ENCODE data around the gene MECR. TPM values are rescaled to one million over a fixed set of nuclear protein-coding genes. Genes with fewer than 3 reads are reported as not detected.

Gene MECR
- total RNA-seq, 1 donor from 2014 or later: 19.7 TPM

DNA sequence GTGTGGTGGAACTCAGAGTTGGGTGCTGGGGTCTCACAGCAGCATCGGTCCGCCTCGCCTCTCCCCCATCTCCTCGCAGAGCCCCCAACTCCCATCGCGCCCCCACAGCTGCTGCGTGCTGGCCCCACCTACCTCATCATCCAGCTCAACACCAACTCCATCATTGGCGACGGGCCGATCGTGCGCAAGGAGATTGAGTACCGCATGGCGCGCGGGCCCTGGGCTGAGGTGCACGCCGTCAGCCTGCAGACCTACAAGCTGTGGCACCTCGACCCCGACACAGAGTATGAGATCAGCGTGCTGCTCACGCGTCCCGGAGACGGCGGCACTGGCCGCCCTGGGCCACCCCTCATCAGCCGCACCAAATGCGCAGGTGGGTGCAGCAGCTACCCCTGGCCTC is 29.8 kb upstream of the MECR start:
- TF ChIP-seq, protein P1, sequence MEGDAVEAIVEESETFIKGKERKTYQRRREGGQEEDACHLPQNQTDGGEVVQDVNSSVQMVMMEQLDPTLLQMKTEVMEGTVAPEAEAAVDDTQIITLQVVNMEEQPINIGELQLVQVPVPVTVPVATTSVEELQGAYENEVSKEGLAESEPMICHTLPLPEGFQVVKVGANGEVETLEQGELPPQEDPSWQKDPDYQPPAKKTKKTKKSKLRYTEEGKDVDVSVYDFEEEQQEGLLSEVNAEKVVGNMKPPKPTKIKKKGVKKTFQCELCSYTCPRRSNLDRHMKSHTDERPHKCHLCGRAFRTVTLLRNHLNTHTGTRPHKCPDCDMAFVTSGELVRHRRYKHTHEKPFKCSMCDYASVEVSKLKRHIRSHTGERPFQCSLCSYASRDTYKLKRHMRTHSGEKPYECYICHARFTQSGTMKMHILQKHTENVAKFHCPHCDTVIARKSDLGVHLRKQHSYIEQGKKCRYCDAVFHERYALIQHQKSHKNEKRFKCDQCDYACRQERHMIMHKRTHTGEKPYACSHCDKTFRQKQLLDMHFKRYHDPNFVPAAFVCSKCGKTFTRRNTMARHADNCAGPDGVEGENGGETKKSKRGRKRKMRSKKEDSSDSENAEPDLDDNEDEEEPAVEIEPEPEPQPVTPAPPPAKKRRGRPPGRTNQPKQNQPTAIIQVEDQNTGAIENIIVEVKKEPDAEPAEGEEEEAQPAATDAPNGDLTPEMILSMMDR (conservative IDR thresholded peaks at IDR 0.05; ENCODE audit: low read depth, low read length): no peak
- H3K4me3 ChIP-seq (ENCODE audit: low read depth, low read length): no peak overlapping the region
- no peak for DNase-seq (ENCODE audit: low read depth)

DNA sequence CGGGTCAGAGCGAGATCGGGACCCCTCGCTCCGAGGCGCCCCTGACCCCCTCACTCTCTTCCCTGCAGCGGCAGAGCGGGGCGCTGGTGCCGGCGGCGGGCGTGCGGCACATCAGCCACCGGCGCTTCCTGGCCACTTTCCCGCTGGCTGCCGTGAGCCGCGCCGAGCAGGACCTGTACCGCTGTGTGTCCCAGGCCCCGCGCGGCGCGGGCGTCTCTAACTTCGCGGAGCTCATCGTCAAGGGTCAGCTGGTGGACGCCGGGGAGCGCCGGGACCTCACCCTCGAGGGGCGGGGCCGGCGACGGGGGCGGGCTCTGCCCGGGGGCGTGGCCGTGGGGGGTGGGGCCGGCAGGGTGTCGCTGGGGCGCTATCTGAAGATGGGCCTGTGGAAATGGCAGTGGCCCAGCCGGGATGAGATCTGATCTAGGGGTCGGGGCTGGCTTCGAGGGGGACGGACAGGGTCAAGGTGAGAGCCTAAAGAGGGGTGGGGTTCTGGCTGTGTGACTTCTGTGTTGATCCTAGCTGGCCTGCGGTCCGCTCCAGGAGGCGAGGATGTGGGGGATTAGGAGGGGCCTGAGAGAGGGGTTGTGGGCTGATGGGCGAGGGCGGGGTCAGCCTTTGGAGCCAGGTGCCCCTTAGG is 29.2 kb upstream of the MECR start:
- H3K4me3 ChIP-seq (ENCODE audit: low read depth, low read length): peak overlapping the region; percentile 62
- TF ChIP-seq, protein P1 (conservative IDR thresholded peaks at IDR 0.05; ENCODE audit: low read depth, low read length): no peak
- no peak for DNase-seq (ENCODE audit: low read depth)

DNA sequence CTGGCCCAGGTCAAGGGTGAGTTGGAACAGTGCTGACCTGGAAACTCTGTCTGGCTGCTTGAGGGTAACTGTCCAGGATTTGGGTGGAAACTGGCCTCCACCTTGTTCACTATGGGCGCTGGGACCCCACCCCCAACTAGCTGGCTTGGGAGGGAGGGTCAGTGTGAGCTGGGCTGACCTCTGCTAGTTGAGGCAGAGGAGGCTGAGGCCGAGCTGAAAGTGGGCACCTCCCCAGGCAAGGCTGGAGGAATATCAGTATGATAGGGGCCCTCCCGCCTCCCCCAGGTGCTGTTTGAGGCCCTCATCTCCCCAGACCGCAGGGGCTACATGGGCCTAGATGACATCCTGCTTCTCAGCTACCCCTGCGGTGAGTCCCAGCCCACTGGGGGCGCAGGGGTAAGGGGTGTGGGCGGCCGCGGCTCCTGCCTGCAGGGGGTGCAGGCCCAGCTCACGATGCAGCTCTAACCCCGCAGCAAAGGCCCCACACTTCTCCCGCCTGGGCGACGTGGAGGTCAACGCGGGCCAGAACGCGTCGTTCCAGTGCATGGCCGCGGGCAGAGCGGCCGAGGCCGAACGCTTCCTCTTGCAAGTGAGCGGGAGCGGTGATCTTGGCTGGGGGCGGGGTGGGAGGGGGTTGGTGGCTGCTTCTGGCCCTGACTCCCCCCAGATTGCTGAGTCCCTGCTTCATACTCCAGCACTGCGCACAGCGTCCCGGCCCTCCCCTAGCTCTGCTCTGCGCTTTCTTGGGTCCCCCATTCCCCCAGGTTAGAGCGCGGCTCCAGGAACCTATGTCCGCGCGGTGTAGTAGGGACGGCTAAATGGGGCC is 28.5 kb upstream of the MECR start:
- TF ChIP-seq, protein P1 (conservative IDR thresholded peaks at IDR 0.05; ENCODE audit: low read depth, low read length): no peak
- H3K4me3 ChIP-seq (ENCODE audit: low read depth, low read length): peak overlapping the region; percentile 62
- no peak for DNase-seq (ENCODE audit: low read depth)

DNA sequence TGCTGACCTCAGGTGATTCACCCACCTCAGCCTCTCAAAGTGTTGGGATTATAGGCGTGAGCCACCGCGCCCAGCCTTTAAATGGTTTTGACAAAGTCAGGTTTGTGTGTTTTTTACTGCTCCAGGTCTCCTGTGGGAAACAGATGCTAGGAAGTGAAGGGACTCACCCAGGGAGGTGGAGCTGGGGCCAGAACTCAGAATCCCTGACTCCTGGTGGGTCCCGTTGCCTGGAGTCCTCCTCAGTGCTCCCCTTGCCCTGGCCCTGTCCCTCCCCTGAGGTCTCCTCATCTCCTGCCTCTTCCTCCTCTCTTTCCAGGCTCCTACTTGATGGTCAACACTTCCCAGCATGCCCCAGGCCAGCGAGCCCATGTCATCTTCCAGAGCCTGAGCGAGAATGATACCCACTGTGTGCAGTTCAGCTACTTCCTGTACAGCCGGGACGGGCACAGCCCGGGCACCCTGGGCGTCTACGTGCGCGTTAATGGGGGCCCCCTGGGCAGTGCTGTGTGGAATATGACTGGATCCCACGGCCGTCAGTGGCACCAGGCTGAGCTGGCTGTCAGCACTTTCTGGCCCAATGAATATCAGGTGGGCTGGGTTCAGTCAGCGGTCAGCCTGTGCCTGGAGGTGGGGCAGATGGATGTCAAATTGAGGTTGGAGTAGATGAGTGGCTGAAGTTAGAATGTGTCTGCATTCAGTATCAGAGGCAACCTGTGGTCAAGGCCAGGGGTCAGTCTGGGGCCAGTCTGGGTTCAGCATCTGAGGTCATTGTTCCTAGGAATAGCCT is 27.6 kb upstream of the MECR start:
- TF ChIP-seq, protein P1 (conservative IDR thresholded peaks at IDR 0.05; ENCODE audit: low read depth, low read length): no peak
- DNase-seq (ENCODE audit: low read depth): no peak
- H3K4me3 ChIP-seq (ENCODE audit: low read depth, low read length): no peak overlapping the region

DNA sequence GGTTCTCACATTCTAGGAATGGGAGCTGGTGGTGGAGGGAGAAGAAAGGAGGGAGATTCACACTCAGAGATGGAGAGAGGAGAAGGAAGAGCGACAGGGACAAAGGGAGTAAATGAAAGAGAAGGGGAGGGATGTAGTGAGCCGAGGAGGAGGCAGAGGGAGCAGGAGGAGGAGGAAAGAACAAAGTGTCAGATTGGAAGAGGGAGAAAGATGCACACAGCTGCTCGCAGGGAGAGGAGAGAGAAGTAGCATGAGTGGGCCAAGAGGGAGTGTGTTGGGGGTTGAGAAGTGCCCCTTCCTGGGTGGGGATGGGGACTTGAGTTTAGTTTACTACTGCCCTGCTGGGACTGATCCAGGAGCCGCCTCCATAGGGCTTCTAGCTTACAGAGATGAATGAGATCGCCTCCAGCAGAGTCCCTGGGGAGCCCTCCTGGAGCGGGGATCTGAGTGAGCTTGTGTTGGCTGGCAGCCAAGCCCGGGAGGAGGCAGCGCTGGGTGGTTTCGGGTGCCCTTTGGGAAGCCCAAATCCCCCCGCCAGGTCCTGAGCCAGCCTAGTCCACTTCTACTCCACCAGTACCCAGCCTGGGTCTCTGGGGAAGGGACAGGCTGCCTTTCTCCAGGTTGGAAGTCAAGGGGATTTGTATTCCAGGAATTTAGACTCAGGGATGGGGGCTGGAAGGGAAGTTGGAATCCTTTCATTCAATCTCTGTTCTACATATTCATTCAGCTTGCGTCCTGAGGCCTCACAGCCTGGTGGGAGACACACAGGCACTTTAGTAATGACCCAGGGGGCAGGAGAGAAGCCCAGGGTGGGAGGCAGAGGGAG is 26.5 kb upstream of the MECR start:
- no peak for DNase-seq (ENCODE audit: low read depth)
- TF ChIP-seq, protein P1 (conservative IDR thresholded peaks at IDR 0.05; ENCODE audit: low read depth, low read length): no peak
- H3K4me3 ChIP-seq (ENCODE audit: low read depth, low read length): no peak overlapping the region

DNA sequence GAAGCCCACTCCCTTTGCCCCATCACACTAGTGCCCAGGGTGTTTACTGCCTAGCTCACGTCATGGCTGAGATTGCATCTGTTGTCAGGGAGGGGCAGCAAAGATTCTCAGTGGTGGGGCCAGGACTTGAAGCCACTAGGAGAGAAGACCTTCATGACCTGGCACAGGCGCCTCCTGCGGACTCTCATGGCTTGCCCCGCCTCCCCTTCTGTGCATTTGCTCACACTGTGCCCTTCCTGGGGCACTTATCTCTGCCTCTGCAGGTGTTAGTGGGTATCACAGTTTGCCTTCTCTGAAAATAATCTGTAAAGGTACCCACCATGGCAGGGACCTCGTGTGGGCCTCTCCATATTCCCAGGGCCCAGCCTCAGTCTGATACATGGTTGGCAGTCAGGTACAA is 25.7 kb upstream of the MECR start:
- H3K4me3 ChIP-seq (ENCODE audit: low read depth, low read length): no peak overlapping the region
- TF ChIP-seq, protein P1 (conservative IDR thresholded peaks at IDR 0.05; ENCODE audit: low read depth, low read length): no peak
- DNase-seq (ENCODE audit: low read depth): no peak
